CD14-positive monocyte (primary cell): ENCODE results near the gene NUP153. TPM values are rescaled to one million over a fixed set of nuclear protein-coding genes. Genes with fewer than 3 reads are reported as not detected.
A peak's percentile ranks its signal among the peaks of the same experiment; 100 is the strongest.

Experiments
- DNase-seq, 3 donors: peaks; one replicate each; pipeline ENCODE4 v3.0.0-alpha.2; 2011 to 2022
- H2AFZ ChIP-seq: 2 replicates; pipeline ENCODE4 v1.6.0; 2012; ENCODE audit warnings: mild to moderate bottlenecking, low read depth, low read length, inconsistent platforms; ENCODE audit not compliant: insufficient read depth, poor library complexity, severe bottlenecking
- H3K27ac ChIP-seq, 2 donors: 1 replicate in 1 of 2; 2 replicates in 1 of 2; pipeline ENCODE4 v1.5.1; 2012 to 2013; ENCODE audit warnings: low read length in 2 of 2, control low read depth in 1 of 2, inconsistent platforms in 1 of 2, low read depth in 1 of 2, mild to moderate bottlenecking in 1 of 2
- H3K27me3 ChIP-seq, 2 donors: one replicate each; pipeline versions ENCODE4 v1.6.0 to v1.6.1; 2011 to 2013; ENCODE audit warnings: low read length in 2 of 2; ENCODE audit not compliant: control insufficient read depth in 2 of 2, insufficient read depth in 2 of 2
- H3K36me3 ChIP-seq, 2 donors: replicated peaks in 1 of 2; 1 replicate in 1 of 2; 2 replicates in 1 of 2; pipeline versions ENCODE4 v1.5.1 to v1.6.1; 2012 to 2013; ENCODE audit warnings: low read length in 2 of 2, control low read depth in 1 of 2, inconsistent platforms in 1 of 2, mild to moderate bottlenecking in 1 of 2; ENCODE audit not compliant: insufficient read depth in 2 of 2, control insufficient read depth in 1 of 2
- H3K4me1 ChIP-seq, 2 donors: 1 replicate in 1 of 2; 2 replicates in 1 of 2; pipeline versions ENCODE4 v1.5.1 to v1.6.1; 2012 to 2013; ENCODE audit warnings: low read length in 2 of 2, control low read depth in 1 of 2, inconsistent platforms in 1 of 2, mild to moderate bottlenecking in 1 of 2, moderate library complexity in 1 of 2; ENCODE audit not compliant: insufficient read depth in 2 of 2, control insufficient read depth in 1 of 2
- H3K4me2 ChIP-seq: replicated peaks from 2 replicates; pipeline ENCODE3; 2012; ENCODE audit warnings: low read length, moderate library complexity, mild to moderate bottlenecking; ENCODE audit not compliant: poor library complexity, severe bottlenecking; ENCODE audit errors: extremely low read depth
- H3K4me3 ChIP-seq, 3 experiments: fragments of 200-600 bp in 1 of 3; sonication (generic) in 1 of 3; replicated peaks in 1 of 3; 1 replicate in 2 of 3; 2 replicates in 1 of 3; pipeline ENCODE4 v1.5.1; 2011 to 2013; ENCODE audit warnings: low read length in 3 of 3, mild to moderate bottlenecking in 3 of 3, control low read depth in 2 of 3, low read depth in 2 of 3, inconsistent platforms in 1 of 3, moderate library complexity in 1 of 3
- H3K79me2 ChIP-seq: 2 replicates; pipeline ENCODE4 v1.6.0; 2012; ENCODE audit warnings: mild to moderate bottlenecking, control low read depth, inconsistent platforms, low read length, moderate library complexity; ENCODE audit not compliant: insufficient read depth
- H3K9ac ChIP-seq: 2 replicates; pipeline ENCODE4 v1.6.0; 2017; ENCODE audit warnings: low read length, mild to moderate bottlenecking; ENCODE audit not compliant: insufficient read depth, poor library complexity, severe bottlenecking
- H3K9me3 ChIP-seq, 2 donors: replicated peaks in 1 of 2; 1 replicate in 1 of 2; 2 replicates in 1 of 2; pipeline versions ENCODE4 v1.5.1 to v1.6.1; 2012 to 2013; ENCODE audit warnings: low read length in 2 of 2, control low read depth in 1 of 2; ENCODE audit not compliant: control insufficient read depth in 1 of 2, insufficient read depth in 1 of 2
- H4K20me1 ChIP-seq: 2 replicates; pipeline ENCODE4 v1.6.0; 2012; ENCODE audit warnings: mild to moderate bottlenecking, low read length, control low read depth, moderate library complexity; ENCODE audit not compliant: insufficient read depth
- H3K27ac Mint-ChIP-seq, 7 donors: one replicate each; pipeline ENCODE4 v1.8.0; 2020; ENCODE audit warnings: mild to moderate bottlenecking in 7 of 7, mixed read lengths in 7 of 7, moderate library complexity in 6 of 7, inconsistent platforms in 2 of 7
- H3K27me3 Mint-ChIP-seq, 3 donors: one replicate each; pipeline ENCODE4 v1.8.0; 2021 to 2022; ENCODE audit warnings: low read depth in 3 of 3, mild to moderate bottlenecking in 3 of 3, mixed read lengths in 3 of 3, moderate library complexity in 3 of 3, inconsistent platforms in 1 of 3
- H3K36me3 Mint-ChIP-seq, 2 donors: one replicate each; pipeline ENCODE4 v1.8.0; 2020; ENCODE audit warnings: mixed read lengths in 2 of 2, inconsistent platforms in 1 of 2, mild to moderate bottlenecking in 1 of 2
- H3K4me1 Mint-ChIP-seq: one replicate; pipeline ENCODE4 v1.8.0; 2020; ENCODE audit warnings: mild to moderate bottlenecking, mixed read lengths
- H3K4me3 Mint-ChIP-seq, 2 donors: one replicate each; pipeline ENCODE4 v1.8.0; 2020; ENCODE audit warnings: mild to moderate bottlenecking in 2 of 2, mixed read lengths in 2 of 2, moderate library complexity in 1 of 2
- H3K9me3 Mint-ChIP-seq, 7 donors: one replicate each; pipeline ENCODE4 v1.8.0; 2020 to 2022; ENCODE audit warnings: mixed read lengths in 7 of 7, mild to moderate bottlenecking in 6 of 7, moderate library complexity in 6 of 7, inconsistent platforms in 2 of 7
- WGBS: methylation state at CpG from one replicate; pipeline ENCODE4 v1.1.5; 2013; ENCODE audit warnings: missing lambda C conversion rate; ENCODE audit not compliant: insufficient coverage; 5-methylcytosine and 5-hydroxymethylcytosine counted together
- intact Hi-C, 2 donors: fragments of 100-400 bp; cut with micrococcal nuclease; formaldehyde crosslinking; loops; one replicate each; pipeline versions ENCODE4 v1.15.0 to v1.15.1; 2023
- polyA plus RNA-seq, 3 donors: library from polyadenylated mRNA; depleted of rRNA in 1 of 3; unstranded in 2 of 3; stranded (reverse) in 1 of 3; fragments of 300-500 nt in 2 of 3; fragments of >200 nt in 1 of 3; fragmentation: Illumina TruSeq in 2 of 3; gene quantifications; 1 replicate in 2 of 3; 2 replicates in 1 of 3; pipeline ENCODE4 v1.2.3, GENCODE V29; 2012 to 2021
- TF ChIP-seq, protein P1 (sequence below): fragments of 200-600 bp; IDR thresholded peaks from one replicate; pipeline ENCODE4 v1.8.0; 2022; ENCODE audit warnings: antibody characterized with exemption, mild to moderate bottlenecking

Gene NUP153
- polyA plus RNA-seq, 3 donors, result 0.99 to 13.8 (median 2.3) TPM

DNA sequence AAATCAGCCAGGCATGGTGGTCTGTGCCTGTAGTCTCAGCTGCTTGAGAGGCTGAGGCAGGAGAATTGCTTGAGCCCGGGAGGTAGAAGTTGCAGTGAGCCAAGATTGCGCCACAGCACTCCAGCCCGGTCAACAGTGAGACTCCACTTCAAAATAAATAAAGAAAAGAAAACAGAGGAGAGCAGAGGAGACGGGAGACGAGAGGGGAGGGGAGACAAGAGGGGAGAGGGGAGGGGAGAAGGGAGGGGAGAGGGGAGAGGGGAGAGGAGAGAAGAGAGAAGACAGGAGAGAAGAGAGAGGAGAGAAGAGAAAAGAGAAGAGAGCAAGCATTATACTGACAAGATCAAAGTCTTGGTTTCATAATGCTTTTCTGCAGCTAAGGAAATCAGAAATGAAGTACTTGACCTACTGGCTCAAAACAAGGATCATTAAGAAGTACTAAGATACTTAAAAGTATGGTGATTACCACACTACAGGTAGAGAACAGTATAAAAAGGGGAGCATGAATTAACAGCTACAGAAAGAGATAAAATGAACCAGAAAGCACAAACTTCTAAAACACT is 76.1 kb downstream of the NUP153 start:
- H3K27me3 Mint-ChIP-seq, result no peaks in the 10 kb centered on the region
- Histone ChIP-seq H3K27ac (peak overlapping the region in 1 of 2 donors; percentile 38), H3K4me3 (no peak overlapping the region), H3K36me3 (peaks cover 56 to 95% of the 10 kb centered on the region in 2 donors), H2AFZ (no peak overlapping the region), H3K4me1 (no peaks in the 10 kb centered on the region), H3K9me3 (no peaks in the 10 kb centered on the region), H3K27me3 (no peaks in the 10 kb centered on the region), H3K4me2 (no peak overlapping the region), H4K20me1 (peaks cover 12% of the 10 kb centered on the region), H3K9ac (no peak overlapping the region), H3K79me2 (peaks cover 2% of the 10 kb centered on the region)
- WGBS, result no CpG with 5 or more reads among the region's 5 CpGs
- intact Hi-C loops, result no loop called here
- H3K4me1 Mint-ChIP-seq, result peaks cover 9% of the 10 kb centered on the region
- TF ChIP-seq, protein P1, sequence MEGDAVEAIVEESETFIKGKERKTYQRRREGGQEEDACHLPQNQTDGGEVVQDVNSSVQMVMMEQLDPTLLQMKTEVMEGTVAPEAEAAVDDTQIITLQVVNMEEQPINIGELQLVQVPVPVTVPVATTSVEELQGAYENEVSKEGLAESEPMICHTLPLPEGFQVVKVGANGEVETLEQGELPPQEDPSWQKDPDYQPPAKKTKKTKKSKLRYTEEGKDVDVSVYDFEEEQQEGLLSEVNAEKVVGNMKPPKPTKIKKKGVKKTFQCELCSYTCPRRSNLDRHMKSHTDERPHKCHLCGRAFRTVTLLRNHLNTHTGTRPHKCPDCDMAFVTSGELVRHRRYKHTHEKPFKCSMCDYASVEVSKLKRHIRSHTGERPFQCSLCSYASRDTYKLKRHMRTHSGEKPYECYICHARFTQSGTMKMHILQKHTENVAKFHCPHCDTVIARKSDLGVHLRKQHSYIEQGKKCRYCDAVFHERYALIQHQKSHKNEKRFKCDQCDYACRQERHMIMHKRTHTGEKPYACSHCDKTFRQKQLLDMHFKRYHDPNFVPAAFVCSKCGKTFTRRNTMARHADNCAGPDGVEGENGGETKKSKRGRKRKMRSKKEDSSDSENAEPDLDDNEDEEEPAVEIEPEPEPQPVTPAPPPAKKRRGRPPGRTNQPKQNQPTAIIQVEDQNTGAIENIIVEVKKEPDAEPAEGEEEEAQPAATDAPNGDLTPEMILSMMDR, result no peak
- no peak overlapping the region for H3K4me3 Mint-ChIP-seq
- no peaks in the 10 kb centered on the region for H3K9me3 Mint-ChIP-seq
- peaks cover 66 to 81% of the 10 kb centered on the region in 2 donors for H3K36me3 Mint-ChIP-seq
- DNase-seq, result no peak
- H3K27ac Mint-ChIP-seq, result peak overlapping the region in 6 of 7 donors; percentile 10 to 65 (median 27)

DNA sequence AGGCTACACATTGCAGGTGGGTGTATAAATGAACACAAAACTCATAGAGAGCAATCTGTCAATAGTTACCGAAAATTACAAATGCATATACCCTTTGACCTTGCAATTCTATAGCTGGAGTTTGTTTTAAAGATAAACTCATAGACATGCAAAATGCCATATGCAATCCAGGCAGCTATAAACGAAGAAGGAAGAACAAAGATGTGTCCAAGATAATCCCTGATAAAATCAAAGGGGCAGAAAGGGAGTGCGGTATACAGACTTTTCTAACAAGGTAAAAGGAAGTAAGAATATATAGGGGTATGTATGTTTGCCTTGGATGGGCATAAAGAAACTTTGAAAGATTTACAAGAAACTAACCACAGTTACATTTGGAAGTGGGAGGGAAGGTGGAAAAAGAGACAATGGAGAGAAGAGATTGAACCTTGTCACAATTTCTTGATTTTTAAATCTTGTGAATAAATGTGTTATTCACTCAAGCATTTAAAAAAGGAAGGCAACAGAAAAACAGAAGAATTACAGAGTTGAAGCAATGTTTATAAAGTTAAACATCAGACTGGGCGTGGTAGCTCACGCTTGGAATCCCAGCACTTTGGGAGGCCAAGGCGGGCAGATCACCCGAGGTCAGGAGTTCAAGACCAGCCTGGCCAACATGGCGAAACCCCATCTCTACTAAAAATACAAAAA is 76.8 kb downstream of the NUP153 start:
- Histone ChIP-seq H2AFZ (no peak overlapping the region), H3K27ac (peak overlapping the region in 1 of 2 donors; percentile 38), H4K20me1 (peaks cover 12% of the 10 kb centered on the region), H3K4me3 (no peak overlapping the region), H3K9ac (no peak overlapping the region), H3K4me2 (no peak overlapping the region), H3K79me2 (peaks cover 3% of the 10 kb centered on the region), H3K9me3 (no peaks in the 10 kb centered on the region), H3K27me3 (no peaks in the 10 kb centered on the region), H3K36me3 (peaks cover 57 to 95% of the 10 kb centered on the region in 2 donors), H3K4me1 (no peaks in the 10 kb centered on the region)
- TF ChIP-seq, protein P1, result no peak
- Mint-ChIP-seq H3K9me3 (no peaks in the 10 kb centered on the region), H3K27ac (peak overlapping the region in 5 of 7 donors; percentile 19 to 65 (median 27)), H3K36me3 (peaks cover 69 to 82% of the 10 kb centered on the region in 2 donors), H3K27me3 (no peaks in the 10 kb centered on the region), H3K4me1 (peaks cover 9% of the 10 kb centered on the region), H3K4me3 (no peak overlapping the region)
- 100% methylated on average over 1 of the region's 8 CpGs for WGBS
- DNase-seq, result no peak
- intact Hi-C loops, result no loop called here
